PC-9 (cell line): Measurements from ENCODE around the gene GFOD2. TPM values are rescaled to one million over a fixed set of nuclear protein-coding genes. Genes with fewer than 3 reads are reported as not detected.
A peak's percentile ranks its signal among the peaks of the same experiment; 100 is the strongest.

ENCODE experiments used
- BruUV-seq: library from RNA; stranded (reverse); fragments of 400-500 nt; replicated peaks from 2 replicates; lab custom pipeline; 2021; lab: Mats Ljungman, UMichigan
- CTCF ChIA-PET: fragments of 300-600 bp; sonication (Branson Sonifier 250); formaldehyde crosslinking; loops from one replicate; lab custom pipeline; 2022; ENCODE audit warnings: antibody characterized with exemption; lab: Charles Lee
- POLR2A ChIA-PET: fragments of 300-600 bp; sonication (Branson Sonifier 250); formaldehyde crosslinking; loops from one replicate; lab custom pipeline; 2022; ENCODE audit warnings: antibody characterized with exemption; ENCODE audit not compliant: unreplicated experiment; lab: Charles Lee
- DNase-seq, 2 experiments: peaks; one replicate each; pipeline versions ENCODE4 v3.0.0 to v3.0.0-alpha.2; 2015 to 2022; ENCODE audit warnings: mixed read lengths in 1 of 2
- H2AFZ ChIP-seq: fragments of 200-600 bp; sonication (generic); 2 replicates; pipeline ENCODE4 v1.8.1; 2017; ENCODE audit warnings: antibody characterized with exemption
- H3F3A ChIP-seq: fragments of 200-600 bp; sonication (generic); 2 replicates; pipeline ENCODE4 v1.8.1; 2017; ENCODE audit warnings: antibody characterized with exemption, mild to moderate bottlenecking, low read depth; ENCODE audit not compliant: insufficient read depth
- H3K27ac ChIP-seq: fragments of 200-600 bp; sonication (generic); 2 replicates; pipeline ENCODE4 v1.6.1; 2016; ENCODE audit warnings: mixed run types
- H3K27me3 ChIP-seq: fragments of 200-600 bp; sonication (generic); 2 replicates; pipeline ENCODE4 v1.6.1; 2016; ENCODE audit warnings: low read depth, mixed run types; ENCODE audit not compliant: insufficient read depth
- H3K36me3 ChIP-seq: fragments of 200-600 bp; sonication (generic); 2 replicates; pipeline ENCODE4 v1.6.1; 2016; ENCODE audit warnings: low read depth, mixed run types
- H3K4me1 ChIP-seq: fragments of 200-600 bp; sonication (generic); replicated peaks from 2 replicates; pipeline ENCODE4 v1.6.1; 2016; ENCODE audit warnings: mixed run types; ENCODE audit not compliant: insufficient read depth
- H3K4me2 ChIP-seq: fragments of 200-600 bp; sonication (generic); 2 replicates; pipeline ENCODE4 v1.6.1; 2017; ENCODE audit warnings: mixed run types
- H3K4me3 ChIP-seq: fragments of 200-600 bp; sonication (generic); 2 replicates; pipeline ENCODE4 v1.6.1; 2016; ENCODE audit warnings: mixed run types
- H3K79me2 ChIP-seq: fragments of 200-600 bp; sonication (generic); 2 replicates; pipeline ENCODE4 v1.6.1; 2017; ENCODE audit warnings: low read depth, mixed run types
- H3K9me2 ChIP-seq: fragments of 200-600 bp; sonication (generic); 2 replicates; pipeline ENCODE4 v1.8.1; 2017; ENCODE audit warnings: mild to moderate bottlenecking; ENCODE audit not compliant: insufficient read depth
- H3K9me3 ChIP-seq: fragments of 200-600 bp; sonication (generic); 2 replicates; pipeline ENCODE4 v1.8.1; 2016; ENCODE audit warnings: low read depth; ENCODE audit not compliant: insufficient read depth
- H4K20me1 ChIP-seq: fragments of 200-600 bp; sonication (generic); 2 replicates; pipeline ENCODE4 v1.8.1; 2017; ENCODE audit not compliant: insufficient read depth
- CTCF ChIP-seq: fragments of 200-600 bp; sonication (generic); conservative IDR thresholded peaks from 2 replicates; pipeline ENCODE4 v1.6.1; 2017; ENCODE audit warnings: mixed run types, antibody characterized with exemption, mild to moderate bottlenecking, moderate library complexity
- EZH2 ChIP-seq: fragments of 200-600 bp; sonication (generic); IDR thresholded peaks from 2 replicates; pipeline ENCODE4 v1.8.0; 2017; ENCODE audit warnings: antibody characterized with exemption, low read depth
- intact Hi-C: fragments of 100-400 bp; cut with micrococcal nuclease; formaldehyde crosslinking; loops from one replicate; pipeline ENCODE4 v1.10.0; 2022; ENCODE audit not compliant: unreplicated experiment
- total RNA-seq: library from RNA; stranded (reverse); gene quantifications from 2 replicates; pipeline ENCODE4 v1.2.3, GENCODE V29; 2021

Gene GFOD2
- total RNA-seq, 1 experiment from 2014 or later: 17.6 TPM

- ChIA-PET CTCF (interaction anchor here (0.6 to 1.0 kb wide), 4 partner anchors 9 to 339 kb away, joined by 3 to 5 read pairs (median 3); no protein-coding TSS in a partner anchor), POLR2A (interaction anchor here (0.5 to 0.6 kb wide), 7 partner anchors 9 to 482 kb away, joined by 3 to 14 read pairs (median 3); no protein-coding TSS in a partner anchor)
- TSS peak; percentile 33 for BruUV-seq
- TF ChIP-seq CTCF (no peak), EZH2 (no peak)
- no peaks in the 10 kb centered on the region for H3K9me2 ChIP-seq
- H4K20me1 ChIP-seq: no peaks in the 10 kb centered on the region
- no peaks in the 10 kb centered on the region for H3K27me3 ChIP-seq
- no peaks in the 10 kb centered on the region for H3K9me3 ChIP-seq
- no peaks in the 10 kb centered on the region for H3K36me3 ChIP-seq
- H3K4me1 ChIP-seq: peaks cover 7% of the 10 kb centered on the region
- H3K27ac ChIP-seq: peak within 1 kb of the TSS; percentile 52
- H2AFZ ChIP-seq: peak within 1 kb of the TSS; percentile 100
- peak; percentile 81 to 91 for DNase-seq
- intact Hi-C loops: loop anchor here (2.0 kb wide), 2 partner anchors 97 to 139 kb away; partner anchors contain the start of gene CTCF
- peaks cover 8% of the 10 kb centered on the region for H3K79me2 ChIP-seq
- H3K4me2 ChIP-seq: peak within 1 kb of the TSS; percentile 90
- H3F3A ChIP-seq: peaks cover 9% of the 10 kb centered on the region
- peak within 1 kb of the TSS; percentile 97 for H3K4me3 ChIP-seq
These were observed 59.2 kb downstream of the GFOD2 start, which contains the start of gene ACD for GRCh38 chr16:67659675-67660563. TSS of gene ACD (minus strand) at chr16:67660260. CDS start at chr16:67660220, 40 bp downstream.

GRCh38 chr16:67658849-67659674, 60.1 kb downstream of the GFOD2 start:
- POLR2A ChIA-PET: interaction anchor here (0.5 to 0.6 kb wide), 2 partner anchors 172 to 425 kb away, joined by 6 to 8 read pairs; no protein-coding TSS in a partner anchor
- no peaks in the 10 kb centered on the region for H3K9me3 ChIP-seq
- no peaks in the 10 kb centered on the region for H3K36me3 ChIP-seq
- no peak overlapping the region for H3K27ac ChIP-seq
- no peaks in the 10 kb centered on the region for H3K9me2 ChIP-seq
- H3K27me3 ChIP-seq: 0 out of 2 replicates have a peak, but pooled peaks cover 4% of the 10 kb centered on the region
- TF ChIP-seq CTCF (no peak), EZH2 (no peak)
- no TSS peak for BruUV-seq
- H3K4me1 ChIP-seq: peaks cover 7% of the 10 kb centered on the region
- no peak for DNase-seq
- CTCF ChIA-PET: no interaction called here
- H3K4me2 ChIP-seq: peak overlapping the region; percentile 90
- no peaks in the 10 kb centered on the region for H4K20me1 ChIP-seq
- intact Hi-C loops: no loop called here
- H3K79me2 ChIP-seq: peaks cover 8% of the 10 kb centered on the region
- peak overlapping the region; percentile 100 for H2AFZ ChIP-seq
- peaks cover 9% of the 10 kb centered on the region for H3F3A ChIP-seq
- H3K4me3 ChIP-seq: peak overlapping the region; percentile 97
